ES-I3 (cell line): ENCODE results near the gene TMEM30B.
"Not testable (repeated sequence)": the region's sequence is repeated elsewhere in the genome, so short reads cannot be mapped to it uniquely, and the experiment has no call there.

Experiments
- H3K36me3 ChIP-seq: 2 replicates; pipeline ENCODE4 v1.6.1; 2013; ENCODE audit warnings: mild to moderate bottlenecking, low read length, control low read depth, moderate library complexity; ENCODE audit not compliant: insufficient read depth
- H3K4me1 ChIP-seq: 2 replicates; pipeline ENCODE4 v1.6.1; 2013; ENCODE audit warnings: mild to moderate bottlenecking, control low read depth, low read length; ENCODE audit not compliant: insufficient read depth
- H3K9ac ChIP-seq: 2 replicates; pipeline ENCODE4 v1.6.1; 2013; ENCODE audit warnings: low read depth, mild to moderate bottlenecking, low read length, moderate library complexity
- H3K9me3 ChIP-seq: 2 replicates; pipeline ENCODE4 v1.6.1; 2013; ENCODE audit warnings: mild to moderate bottlenecking, low read length, moderate library complexity; ENCODE audit not compliant: control insufficient read depth, insufficient read depth

TMEM30B gene

DNA sequence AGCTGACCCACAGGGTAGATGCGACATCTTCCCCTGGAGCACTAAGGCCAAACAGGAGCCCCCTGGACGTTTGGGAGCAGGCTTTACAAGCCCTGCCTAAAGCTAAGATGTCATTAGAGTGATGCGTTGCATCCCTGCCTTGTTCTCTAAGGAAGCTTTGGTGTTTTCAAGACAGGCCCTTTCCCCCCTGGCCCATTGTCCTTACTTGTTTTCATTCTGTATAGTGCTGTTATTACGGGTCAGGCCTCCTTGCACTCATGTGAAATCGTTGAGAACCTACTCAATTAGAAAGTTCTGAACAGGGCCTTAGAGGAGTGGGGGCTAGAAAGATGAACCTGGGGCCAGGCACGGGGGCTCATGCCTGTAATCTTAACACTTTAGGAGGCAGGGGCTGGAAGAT lies 38.6 kb upstream of the TMEM30B start:
- H3K4me1 ChIP-seq: no peaks in the 10 kb centered on the region
- H3K36me3 ChIP-seq: no peaks in the 10 kb centered on the region
- H3K9me3 ChIP-seq: no peaks in the 10 kb centered on the region
- no peak overlapping the region for H3K9ac ChIP-seq

DNA sequence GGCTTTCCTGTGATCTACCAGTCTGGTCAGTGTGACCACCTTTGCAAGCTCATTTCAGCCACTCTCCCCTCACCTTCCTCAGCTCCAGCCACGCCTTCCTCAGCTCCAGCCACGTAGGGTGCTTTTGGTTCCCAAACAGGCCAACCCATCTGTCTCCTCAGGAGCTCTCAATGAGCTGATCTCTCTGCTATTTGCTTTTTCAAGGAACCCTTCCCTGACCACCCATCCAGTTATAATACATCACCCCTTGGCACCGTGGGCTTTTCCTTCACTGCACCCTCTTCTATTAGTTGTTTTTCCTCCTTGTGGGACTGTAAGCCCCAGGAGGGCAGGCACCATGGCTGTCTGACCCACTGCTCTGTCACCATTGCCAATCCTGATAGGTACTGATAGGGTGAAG lies 37.9 kb upstream of the TMEM30B start:
- H3K9ac ChIP-seq: no peak overlapping the region
- H3K9me3 ChIP-seq: no peaks in the 10 kb centered on the region
- H3K4me1 ChIP-seq: no peaks in the 10 kb centered on the region
- no peaks in the 10 kb centered on the region for H3K36me3 ChIP-seq

- no peaks in the 10 kb centered on the region for H3K36me3 ChIP-seq
- no peak overlapping the region for H3K9ac ChIP-seq
- H3K9me3 ChIP-seq: peaks cover 3% of the 10 kb centered on the region; the same call in 1 of the 2 replicates
- no peaks in the 10 kb centered on the region for H3K4me1 ChIP-seq
These were observed 34.2 kb upstream of the TMEM30B start for GRCh38 chr14:61315313-61315712.

DNA sequence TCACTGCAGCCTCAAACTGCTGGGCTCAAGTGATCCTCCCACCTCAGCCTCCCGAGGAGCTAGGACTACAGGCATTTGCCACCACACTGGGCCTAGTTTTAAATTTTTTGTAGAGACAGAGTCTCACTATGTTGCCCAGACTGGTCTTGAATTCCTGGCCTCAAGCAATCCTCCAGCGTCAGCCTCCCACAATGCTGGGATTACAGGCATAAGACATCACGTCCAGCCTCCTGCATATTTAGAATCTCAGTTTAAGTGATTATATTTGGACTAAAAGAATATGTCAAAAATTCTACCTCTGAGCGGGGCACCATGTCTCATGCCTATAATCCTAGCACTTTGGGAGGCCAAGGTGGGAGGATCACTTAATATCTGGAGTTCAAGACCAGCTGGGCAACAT lies 27.6 kb upstream of the TMEM30B start:
- not testable (repeated sequence) for H3K4me1 ChIP-seq, H3K9me3 ChIP-seq, H3K36me3 ChIP-seq, H3K9ac ChIP-seq

- Histone ChIP-seq H3K36me3 (no peaks in the 10 kb centered on the region), H3K4me1 (no peaks in the 10 kb centered on the region), H3K9ac (no peak overlapping the region), H3K9me3 (0 out of 2 replicates have a peak, but pooled peaks cover 3% of the 10 kb centered on the region)
These were observed 27.1 kb upstream of the TMEM30B start for GRCh38 chr14:61308198-61308597.

DNA sequence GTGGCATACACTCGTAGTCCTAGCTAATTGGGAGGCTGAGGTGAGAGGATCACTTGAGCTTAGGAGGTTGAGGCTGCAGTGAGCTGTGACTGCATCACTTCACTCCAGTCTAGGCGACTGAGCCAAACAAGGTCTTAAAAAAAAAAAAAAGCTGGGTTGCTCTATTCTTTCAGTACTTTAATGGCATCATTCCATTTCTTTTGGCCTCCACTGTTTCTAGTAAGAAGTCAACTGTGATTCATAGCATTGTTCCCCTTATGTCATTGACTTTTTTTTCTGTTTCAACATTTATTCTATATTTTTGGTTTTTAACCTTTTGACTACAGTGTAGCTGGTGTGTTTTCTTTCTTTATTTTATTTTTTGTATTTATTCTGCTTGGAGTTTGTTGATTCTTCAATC lies 23.6 kb upstream of the TMEM30B start:
- H3K9ac ChIP-seq: no peak overlapping the region
- H3K4me1 ChIP-seq: no peaks in the 10 kb centered on the region

GRCh38 chr14:61300754-61301153 lies 19.6 kb upstream of the TMEM30B start:
- no peaks in the 10 kb centered on the region for H3K4me1 ChIP-seq
- no peak overlapping the region for H3K9ac ChIP-seq
- 0 out of 2 replicates have a peak, but pooled peaks cover 3% of the 10 kb centered on the region for H3K9me3 ChIP-seq
- no peaks in the 10 kb centered on the region for H3K36me3 ChIP-seq

More for the DNA sequence above, 23.6 kb upstream of the TMEM30B start:
- H3K36me3 ChIP-seq: no peaks in the 10 kb centered on the region
- 0 out of 2 replicates have a peak, but pooled peaks cover 3% of the 10 kb centered on the region for H3K9me3 ChIP-seq

GRCh38 chr14:61300209-61300608 lies 19.1 kb upstream of the TMEM30B start:
- Histone ChIP-seq H3K4me1 (no peaks in the 10 kb centered on the region), H3K9me3 (0 out of 2 replicates have a peak, but pooled peaks cover 1% of the 10 kb centered on the region), H3K36me3 (no peaks in the 10 kb centered on the region), H3K9ac (no peak overlapping the region)

DNA sequence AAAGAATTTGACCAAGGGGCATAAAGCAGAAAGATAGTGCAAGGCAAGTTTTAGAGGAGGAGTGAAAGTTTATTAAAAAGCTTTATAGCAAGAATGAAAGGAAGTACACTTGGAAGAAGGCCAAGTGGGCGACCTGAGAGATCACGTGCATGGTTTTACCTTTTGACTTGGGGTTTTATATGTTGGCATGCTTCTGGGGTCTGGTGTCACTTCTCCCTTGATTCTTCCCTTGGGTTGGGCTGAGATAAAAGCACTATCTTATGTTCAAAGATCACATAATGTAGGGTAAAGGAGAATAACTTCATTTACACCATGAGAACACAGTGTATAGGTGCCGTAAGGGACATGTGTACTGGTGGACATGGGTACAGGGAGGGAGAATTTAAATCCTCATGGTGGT lies 17.7 kb upstream of the TMEM30B start:
- Histone ChIP-seq H3K36me3 (no peaks in the 10 kb centered on the region), H3K9ac (no peak overlapping the region), H3K4me1 (no peaks in the 10 kb centered on the region), H3K9me3 (no peaks in the 10 kb centered on the region)

DNA sequence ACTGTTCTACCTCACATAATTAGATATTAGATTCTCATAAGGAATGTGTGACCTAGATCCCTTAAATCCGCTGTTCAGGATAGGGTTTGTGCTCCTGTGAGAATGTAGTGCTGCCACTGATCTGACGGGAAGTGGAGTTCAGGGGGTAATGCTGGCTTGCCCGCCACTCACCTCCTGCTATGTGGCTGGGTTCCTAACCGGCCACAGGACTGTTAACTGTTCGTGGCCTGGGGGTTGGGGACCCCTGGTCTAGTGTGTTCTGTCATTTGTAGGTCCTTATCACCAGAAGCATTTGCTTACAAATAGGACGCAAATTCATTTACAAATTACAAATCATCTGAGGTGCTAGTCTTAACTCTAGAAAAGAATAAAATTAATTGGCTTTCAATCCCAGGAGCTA lies 16.4 kb upstream of the TMEM30B start:
- H3K9me3 ChIP-seq: no peaks in the 10 kb centered on the region
- no peaks in the 10 kb centered on the region for H3K36me3 ChIP-seq
- no peak overlapping the region for H3K9ac ChIP-seq
- H3K4me1 ChIP-seq: no peaks in the 10 kb centered on the region

GRCh38 chr14:61296719-61297502 lies 15.8 kb upstream of the TMEM30B start:
- Histone ChIP-seq H3K4me1 (no peaks in the 10 kb centered on the region), H3K9ac (no peak overlapping the region), H3K36me3 (no peaks in the 10 kb centered on the region)

DNA sequence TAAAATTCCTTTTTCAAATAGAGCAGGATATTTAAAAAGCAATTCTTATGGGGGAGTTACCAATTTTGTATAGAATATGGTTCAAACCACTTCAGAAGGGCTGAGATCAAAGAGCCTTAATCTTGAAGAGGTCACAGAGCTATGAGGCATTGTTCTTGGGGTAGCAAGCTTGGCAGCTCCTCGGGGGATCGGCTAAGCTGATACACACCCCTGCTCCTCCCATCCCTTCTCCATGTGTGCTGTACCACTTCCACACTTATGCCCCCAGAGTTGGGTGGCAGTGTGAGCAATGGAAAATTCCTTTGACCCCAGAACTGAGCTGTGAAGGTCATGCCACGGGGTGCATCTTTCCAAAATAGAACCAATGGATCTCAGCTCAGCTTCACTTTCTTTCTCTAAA lies 15.0 kb upstream of the TMEM30B start:
- H3K9me3 ChIP-seq: no peaks in the 10 kb centered on the region
- no peaks in the 10 kb centered on the region for H3K36me3 ChIP-seq
- no peak overlapping the region for H3K9ac ChIP-seq
- no peaks in the 10 kb centered on the region for H3K4me1 ChIP-seq

More at GRCh38 chr14:61296719-61297502, 15.8 kb upstream of the TMEM30B start:
- H3K9me3 ChIP-seq: no peaks in the 10 kb centered on the region

DNA sequence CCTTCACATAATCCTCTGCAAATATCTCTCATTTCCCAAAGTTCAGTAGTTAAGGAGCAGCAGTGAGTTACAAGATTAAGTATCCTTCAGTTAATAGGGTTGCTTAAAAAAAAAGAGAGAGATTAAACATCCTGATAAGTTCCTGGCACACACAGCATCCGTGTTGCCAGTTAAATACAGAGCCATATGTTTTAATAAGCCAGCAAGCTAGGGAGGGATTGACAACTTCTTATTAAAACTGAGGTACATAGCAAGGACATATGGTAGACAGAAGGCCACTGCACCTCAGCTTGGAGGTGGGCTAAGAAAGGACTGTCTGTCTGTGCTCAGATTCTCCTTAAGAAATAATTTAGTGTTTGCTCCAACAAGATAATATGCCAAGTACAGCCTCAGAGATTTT lies 9.6 kb upstream of the TMEM30B start:
- Histone ChIP-seq H3K9me3 (no peaks in the 10 kb centered on the region), H3K9ac (no peak overlapping the region), H3K36me3 (no peaks in the 10 kb centered on the region), H3K4me1 (no peaks in the 10 kb centered on the region)

DNA sequence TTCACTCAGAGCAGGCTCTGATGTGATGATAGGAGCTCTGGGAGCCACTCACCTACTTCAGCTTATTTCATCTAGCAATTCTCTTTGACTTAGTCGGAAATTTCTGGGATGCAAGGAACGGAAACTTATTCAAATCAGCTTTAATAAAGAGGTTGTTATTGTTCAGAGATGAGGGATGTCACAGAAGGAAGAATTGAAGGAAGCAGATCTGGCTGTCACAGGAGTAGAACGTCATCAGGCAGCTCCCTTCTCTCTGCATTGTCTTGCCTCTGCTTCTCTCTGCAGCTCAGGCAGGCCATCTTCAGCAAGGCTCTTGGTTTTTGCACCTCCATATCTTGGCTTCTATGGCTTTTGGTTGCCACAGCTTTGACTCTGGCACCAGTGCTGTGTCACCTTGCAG lies 7.6 kb upstream of the TMEM30B start:
- Histone ChIP-seq H3K9ac (no peak overlapping the region), H3K36me3 (no peaks in the 10 kb centered on the region), H3K9me3 (no peaks in the 10 kb centered on the region), H3K4me1 (no peaks in the 10 kb centered on the region)

DNA sequence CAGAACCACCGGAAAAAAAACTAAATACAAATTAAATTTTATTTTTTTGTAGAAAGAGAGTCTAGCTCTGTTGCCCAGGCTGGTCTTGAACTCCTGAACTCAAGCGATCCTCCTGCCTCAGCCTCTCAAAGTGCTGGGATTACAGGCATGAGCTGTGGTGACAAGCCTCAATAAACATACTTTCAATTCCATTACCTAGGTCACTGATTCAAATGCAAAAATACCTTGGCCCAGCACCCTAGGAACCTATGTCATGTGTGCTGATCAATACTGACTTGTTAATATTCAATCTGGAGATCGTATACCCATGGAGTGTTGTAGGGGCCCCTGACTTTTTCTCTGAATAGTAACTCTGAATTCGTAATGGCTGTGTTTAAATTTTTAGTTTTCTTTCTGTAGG lies 7.1 kb upstream of the TMEM30B start:
- H3K4me1 ChIP-seq: no peaks in the 10 kb centered on the region
- H3K9ac ChIP-seq: no peak overlapping the region
- H3K9me3 ChIP-seq: no peaks in the 10 kb centered on the region
- H3K36me3 ChIP-seq: no peaks in the 10 kb centered on the region
